Activated T-cell treated with anti-CD3 and anti-CD28 coated beads for 48 hours (primary cell): Measurements from ENCODE around the gene SLC25A21.
"Not testable (repeated sequence)": the region's sequence is repeated elsewhere in the genome, so short reads cannot be mapped to it uniquely, and the experiment has no call there.

Source experiments
- DNase-seq: peaks from one replicate; pipeline ENCODE4 v3.0.0-alpha.2; 2020; ENCODE audit warnings: low read depth

SLC25A21 gene

GRCh38 chr14:36942522-36943245 is 229.7 kb downstream of the SLC25A21 start:
- no peak for DNase-seq

DNA sequence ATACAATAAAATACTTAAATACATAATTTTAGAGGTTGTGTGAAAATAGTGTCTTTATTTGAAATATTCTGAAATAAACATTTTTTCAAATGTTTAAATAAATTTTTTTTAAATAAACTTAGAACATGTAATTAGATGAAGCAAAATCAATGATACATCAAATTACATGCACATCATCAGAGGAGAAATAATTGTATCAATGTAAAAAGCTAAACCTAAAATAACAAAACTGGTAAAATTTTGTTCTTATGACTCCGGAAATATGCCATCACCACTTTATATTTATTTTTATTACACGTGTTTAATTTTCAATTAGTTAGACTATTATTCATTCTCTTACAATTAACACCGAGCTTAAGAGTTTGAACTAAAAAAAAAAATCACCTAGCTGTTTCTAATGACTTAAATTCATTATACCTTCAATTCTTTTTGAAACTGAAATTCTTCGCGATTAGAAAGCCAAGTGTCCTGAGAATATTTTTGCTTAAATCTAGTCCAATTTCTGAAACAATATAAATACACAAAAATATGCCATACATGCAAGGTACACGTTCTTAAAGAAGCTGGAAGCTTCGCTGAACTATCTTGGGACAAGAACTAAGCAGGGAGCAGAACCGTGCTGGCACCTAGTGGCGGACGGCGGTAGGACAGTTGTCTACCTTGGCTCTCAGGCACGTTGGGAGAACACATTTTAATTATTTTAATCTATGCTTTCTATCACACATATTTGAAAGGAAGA is 230.5 kb downstream of the SLC25A21 start:
- DNase-seq = peak; percentile 44

GRCh38 chr14:36940476-36940875 is 231.9 kb downstream of the SLC25A21 start:
- DNase-seq = no peak

DNA sequence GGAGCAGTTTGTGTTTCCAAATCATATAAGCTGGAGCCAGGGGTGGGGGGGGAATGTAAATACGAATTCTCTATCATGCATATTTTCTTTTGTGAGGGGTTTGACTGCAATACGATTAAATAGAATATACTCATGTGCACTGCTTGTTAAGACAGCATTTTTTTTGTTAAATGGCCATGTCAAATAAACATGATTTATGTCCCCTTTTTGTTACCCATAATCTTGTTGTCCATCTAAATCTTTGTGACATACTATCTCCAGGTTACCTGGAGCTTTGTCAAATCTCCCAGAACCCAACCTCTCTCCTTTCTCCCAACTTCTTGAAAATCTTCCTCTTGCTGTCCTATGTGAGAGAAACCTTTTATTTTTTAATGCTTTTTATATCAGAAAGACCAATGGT is 233.1 kb downstream of the SLC25A21 start:
- no peak for DNase-seq

DNA sequence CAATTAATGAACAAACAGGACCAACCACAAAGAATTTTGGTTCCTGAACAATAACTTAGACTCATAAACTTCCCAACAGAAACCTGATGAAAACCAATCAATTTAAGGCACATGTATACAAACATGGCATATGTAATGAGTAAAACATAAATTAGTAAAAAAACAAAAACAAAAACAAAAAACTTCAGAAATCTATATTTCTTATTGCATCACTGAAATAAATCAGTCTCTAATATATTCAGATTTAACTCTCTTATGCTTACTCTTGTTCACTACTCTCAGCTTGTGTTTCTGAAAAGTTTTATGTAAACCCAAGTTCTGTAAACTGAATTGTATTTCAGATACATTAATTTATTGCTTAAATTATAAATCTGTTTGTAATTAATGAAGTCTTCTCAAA is 233.7 kb downstream of the SLC25A21 start:
- no peak for DNase-seq

- DNase-seq = no peak
Measured at GRCh38 chr14:36935976-36936678, 236.3 kb downstream of the SLC25A21 start.

GRCh38 chr14:36934304-36934703 is 238.1 kb downstream of the SLC25A21 start:
- no peak for DNase-seq

DNA sequence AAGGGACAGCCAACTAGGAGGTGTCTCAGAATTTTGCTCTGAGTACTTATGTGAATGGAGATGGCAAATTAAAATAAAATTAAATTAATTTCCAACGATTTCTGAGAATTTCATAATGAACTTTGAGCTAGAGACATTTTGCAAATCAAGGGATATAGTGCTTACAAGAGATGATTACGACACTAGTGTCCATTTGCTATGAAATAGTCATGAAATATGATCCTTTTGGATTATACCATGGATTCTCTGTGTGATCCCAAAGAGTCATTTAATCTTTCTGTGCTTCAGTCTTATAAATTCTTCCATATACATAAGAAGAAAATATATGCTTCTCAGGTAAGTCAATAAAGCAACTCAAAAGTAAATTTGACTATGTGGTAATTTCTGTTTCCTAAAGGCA is 240.6 kb downstream of the SLC25A21 start:
- no peak for DNase-seq

GRCh38 chr14:36928432-36928831 is 244.0 kb downstream of the SLC25A21 start:
- no peak for DNase-seq

DNA sequence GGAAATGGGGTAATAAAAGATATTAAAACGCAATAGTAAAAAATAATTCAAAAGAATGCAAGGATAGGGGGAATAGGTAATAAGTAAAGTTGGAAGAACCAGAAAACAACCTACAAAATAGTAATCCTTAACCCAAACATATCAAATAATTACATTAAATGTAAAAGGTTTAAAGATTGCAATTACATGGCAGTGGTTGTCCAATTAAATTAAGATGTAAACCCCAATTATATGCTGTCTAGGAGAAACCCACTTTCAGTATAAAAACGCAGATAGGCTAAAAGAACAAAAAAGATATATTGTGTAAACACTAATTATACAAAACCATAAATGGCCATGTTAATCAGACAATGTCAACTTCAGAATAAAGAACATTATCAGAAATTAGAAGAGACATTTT is 247.3 kb downstream of the SLC25A21 start:
- DNase-seq = no peak

DNA sequence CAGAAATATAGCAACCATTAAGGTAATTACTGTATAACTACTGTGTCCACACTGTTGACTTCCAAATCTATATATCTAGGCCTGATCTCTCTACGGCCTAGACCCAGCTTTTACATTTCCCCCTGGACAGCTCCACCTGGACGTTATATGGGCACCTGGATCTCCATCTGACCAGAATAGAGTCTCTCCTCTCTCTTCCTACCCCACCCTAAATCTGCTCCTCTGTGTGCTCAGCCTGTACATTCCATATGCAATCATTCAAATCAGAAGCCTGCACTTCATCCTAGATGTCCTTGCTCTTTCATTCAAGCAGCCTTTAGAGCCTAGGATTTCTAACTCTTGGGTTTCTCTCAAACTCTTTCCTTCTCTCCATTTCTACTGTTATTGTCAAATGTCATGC is 255.7 kb downstream of the SLC25A21 start:
- DNase-seq = no peak

- DNase-seq = no peak
Measured at GRCh38 chr14:36915081-36915480, 257.3 kb downstream of the SLC25A21 start.

DNA sequence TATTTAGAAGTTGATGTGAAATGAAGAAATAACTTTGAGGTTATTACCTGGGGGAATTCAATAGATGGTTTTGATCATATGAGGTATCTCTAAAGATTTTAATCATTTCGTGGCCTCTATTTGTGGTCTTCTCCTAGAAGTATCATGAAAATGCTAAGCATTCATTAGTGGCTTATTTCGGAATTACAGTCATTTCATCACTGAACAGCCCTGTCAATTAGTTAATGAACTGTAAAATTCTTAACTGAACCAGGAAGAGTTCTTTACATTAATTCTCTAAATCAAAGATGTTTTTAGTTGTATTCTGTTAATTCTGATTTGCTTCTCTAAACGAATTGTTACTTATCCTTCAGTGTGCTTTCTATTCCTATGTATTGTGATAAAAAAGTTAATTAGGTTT is 261.8 kb downstream of the SLC25A21 start:
- no peak for DNase-seq

GRCh38 chr14:36905272-36905888 is 267.0 kb downstream of the SLC25A21 start:
- no peak for DNase-seq

- DNase-seq = no peak
Measured at GRCh38 chr14:36901861-36902260, 270.5 kb downstream of the SLC25A21 start.

DNA sequence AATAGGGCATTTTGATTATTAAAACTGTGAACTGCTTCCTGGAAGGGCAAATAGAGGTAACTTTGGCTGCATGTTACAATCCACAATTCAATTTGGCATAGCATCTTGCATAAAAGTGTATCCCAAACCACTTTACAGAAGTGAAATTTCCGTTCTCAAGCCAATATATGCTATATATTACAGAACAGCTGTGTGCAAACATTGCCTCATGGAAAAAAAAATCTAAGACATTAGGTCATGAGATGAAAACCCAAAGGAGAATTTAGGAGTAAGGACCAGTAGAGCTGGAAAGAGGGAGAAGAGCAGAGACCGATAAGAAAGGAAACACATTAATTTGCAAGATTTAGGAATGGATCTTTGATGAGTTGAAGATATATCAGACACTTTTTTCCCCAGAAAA is 271.6 kb downstream of the SLC25A21 start:
- DNase-seq = no peak

GRCh38 chr14:36896300-36896699 is 276.1 kb downstream of the SLC25A21 start:
- not testable (repeated sequence) for DNase-seq

GRCh38 chr14:36884049-36884448 is 288.4 kb downstream of the SLC25A21 start:
- DNase-seq = no peak

GRCh38 chr14:36880276-36880675 is 292.1 kb downstream of the SLC25A21 start:
- DNase-seq = no peak

DNA sequence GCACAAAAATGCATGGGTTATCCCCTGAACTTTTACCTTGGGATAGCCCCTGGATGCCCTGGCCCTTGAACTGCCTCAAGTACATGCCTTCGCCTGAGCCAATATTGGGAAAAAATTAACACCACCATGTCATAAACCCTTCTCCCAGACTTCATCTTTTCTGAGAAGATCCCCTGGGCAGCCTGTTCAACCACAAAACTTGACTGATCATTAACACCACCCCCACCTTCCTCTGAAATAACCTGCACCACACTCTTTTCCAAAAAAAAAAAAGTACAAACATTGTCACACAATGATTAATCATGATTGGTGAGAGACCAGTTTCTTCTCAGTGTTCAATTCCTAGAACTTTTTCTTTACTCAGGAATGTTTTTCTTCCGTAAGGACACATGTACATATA is 292.8 kb downstream of the SLC25A21 start:
- DNase-seq = no peak

GRCh38 chr14:36874396-36875138 is 297.8 kb downstream of the SLC25A21 start:
- no peak for DNase-seq

GRCh38 chr14:36870776-36871175 is 301.6 kb downstream of the SLC25A21 start:
- DNase-seq = no peak
